Fibroblast of lung (primary cell): ENCODE measurements around the gene WFDC5. TPM values are rescaled to one million over a fixed set of nuclear protein-coding genes. Genes with fewer than 3 reads are reported as not detected.
"Not testable (repeated sequence)": the region's sequence is repeated elsewhere in the genome, so short reads cannot be mapped to it uniquely, and the experiment has no call there.

Source experiments
- DNase-seq, 2 donors: peaks; one replicate each; pipeline versions ENCODE4 v3.0.0 to v3.0.0-alpha.2; 2010; ENCODE audit warnings: low read depth in 2 of 2
- H2AFZ ChIP-seq: 2 replicates; pipeline ENCODE4 v1.5.1; 2012; ENCODE audit warnings: low read length, control low read depth, inconsistent platforms
- H3K27ac ChIP-seq: 2 replicates; pipeline ENCODE4 v1.5.1; 2011; ENCODE audit warnings: low read length, control low read depth; ENCODE audit not compliant: insufficient read depth
- H3K27me3 ChIP-seq: 2 replicates; pipeline ENCODE4 v1.5.1; 2011; ENCODE audit warnings: mild to moderate bottlenecking, low read length; ENCODE audit not compliant: control insufficient read depth, insufficient read depth
- H3K36me3 ChIP-seq: 2 replicates; pipeline ENCODE4 v1.5.1; 2011; ENCODE audit warnings: low read length; ENCODE audit not compliant: control insufficient read depth, insufficient read depth
- H3K4me1 ChIP-seq: 2 replicates; pipeline ENCODE4 v1.5.1; 2011; ENCODE audit warnings: low read length; ENCODE audit not compliant: control insufficient read depth, insufficient read depth; ENCODE audit errors: extremely low read depth
- H3K4me2 ChIP-seq: 2 replicates; pipeline ENCODE4 v1.5.1; 2011; ENCODE audit warnings: low read length, control low read depth; ENCODE audit not compliant: insufficient read depth; ENCODE audit errors: extremely low read depth
- H3K4me3 ChIP-seq, 4 experiments: fragments of 200-600 bp in 1 of 4; sonication (generic) in 1 of 4; replicated peaks in 1 of 4; 2 replicates each; pipeline ENCODE4 v1.5.1; 2011 to 2016; ENCODE audit warnings: low read length in 4 of 4, low read depth in 3 of 4, mild to moderate bottlenecking in 3 of 4, control low read depth in 2 of 4, inconsistent platforms in 1 of 4, mixed read lengths in 1 of 4; ENCODE audit not compliant: insufficient read depth in 1 of 4; ENCODE audit errors: control extremely low read depth in 1 of 4
- H3K79me2 ChIP-seq: 2 replicates; pipeline ENCODE4 v1.5.1; 2012; ENCODE audit warnings: mild to moderate bottlenecking, low read length, inconsistent platforms; ENCODE audit not compliant: control insufficient read depth, insufficient read depth
- H3K9ac ChIP-seq: 2 replicates; pipeline ENCODE4 v1.5.1; 2011; ENCODE audit warnings: mild to moderate bottlenecking, low read length, control low read depth; ENCODE audit not compliant: insufficient read depth
- H3K9me3 ChIP-seq: 2 replicates; pipeline ENCODE4 v1.5.1; 2012; ENCODE audit warnings: low read depth, low read length; ENCODE audit not compliant: control insufficient read depth, insufficient read depth
- H4K20me1 ChIP-seq: 2 replicates; pipeline ENCODE4 v1.5.1; 2011; ENCODE audit warnings: low read length; ENCODE audit not compliant: control insufficient read depth, insufficient read depth; ENCODE audit errors: extremely low read depth
- CTCF ChIP-seq, 2 donors: IDR thresholded peaks in 1 of 2; conservative IDR thresholded peaks in 1 of 2; 1 replicate in 1 of 2; 2 replicates in 1 of 2; pipeline ENCODE4 v1.5.1; 2011 to 2012; ENCODE audit warnings: low read length in 2 of 2, control low read depth in 1 of 2, inconsistent platforms in 1 of 2, low read depth in 1 of 2, mild to moderate bottlenecking in 1 of 2
- EZH2 ChIP-seq: IDR thresholded peaks from 2 replicates; pipeline ENCODE4 v1.5.1; 2012; ENCODE audit warnings: low read length, control low read depth, mild to moderate bottlenecking; ENCODE audit errors: missing control alignments
- polyA plus RNA-seq, 2 donors: library from polyadenylated mRNA; depleted of rRNA in 1 of 2; stranded (reverse) in 1 of 2; unstranded in 1 of 2; fragments of >200 nt; gene quantifications; 2 replicates each; pipeline ENCODE4 v1.2.1, GENCODE V29; 2011 to 2012; ENCODE audit warnings: missing spikeins in 1 of 2
- total RNA-seq: library from RNA; depleted of rRNA; stranded (reverse); fragments of >200 nt; gene quantifications from 2 replicates; pipeline ENCODE4 v1.2.1, GENCODE V29; 2014

Gene WFDC5
- total and polyA plus RNA-seq, 2 donors (not counting 1 experiment from before 2014, with no cell fraction given) = not detected

- H3K4me3 ChIP-seq = no peak overlapping the region
- H3K27ac ChIP-seq = no peak overlapping the region
These were observed 48.6 kb downstream of the WFDC5 start for GRCh38 chr20:45066372-45066771.

GRCh38 chr20:45064812-45065211 is 50.2 kb downstream of the WFDC5 start:
- DNase-seq = no peak
- TF ChIP-seq EZH2 (no peak), CTCF (conservative IDR thresholded peaks at IDR 0.05 in 1 of 2, IDR thresholded peaks at IDR 0.05 in 1 of 2; ENCODE audit: low read depth in 1 of 2, low read length in 2 of 2) (no peak)
- Histone ChIP-seq H4K20me1 (no peaks in the 10 kb centered on the region), H2AFZ (no peak overlapping the region), H3K4me3 (no peak overlapping the region), H3K27ac (no peak overlapping the region), H3K79me2 (peaks cover 5% of the 10 kb centered on the region), H3K27me3 (no peaks in the 10 kb centered on the region), H3K9ac (no peak overlapping the region), H3K4me1 (peaks cover 8% of the 10 kb centered on the region), H3K9me3 (no peaks in the 10 kb centered on the region), H3K4me2 (no peak overlapping the region), H3K36me3 (no peaks in the 10 kb centered on the region)

More at GRCh38 chr20:45066372-45066771, 48.6 kb downstream of the WFDC5 start:
- H2AFZ ChIP-seq = no peak overlapping the region
- peaks cover 4% of the 10 kb centered on the region for H3K4me1 ChIP-seq
- H3K36me3 ChIP-seq = no peaks in the 10 kb centered on the region
- H4K20me1 ChIP-seq = no peaks in the 10 kb centered on the region
- DNase-seq = peak; percentile 68 to 71
- no peaks in the 10 kb centered on the region for H3K27me3 ChIP-seq
- peaks cover 5% of the 10 kb centered on the region for H3K79me2 ChIP-seq
- no peak overlapping the region for H3K4me2 ChIP-seq
- H3K9ac ChIP-seq = no peak overlapping the region
- TF ChIP-seq EZH2 (no peak), CTCF (conservative IDR thresholded peaks at IDR 0.05 in 1 of 2, IDR thresholded peaks at IDR 0.05 in 1 of 2; ENCODE audit: low read depth in 1 of 2, low read length in 2 of 2) (no peak)
- no peaks in the 10 kb centered on the region for H3K9me3 ChIP-seq

- H3K9ac ChIP-seq, H3K9me3 ChIP-seq, H3K4me1 ChIP-seq, DNase-seq, H3K79me2 ChIP-seq, H3K4me2 ChIP-seq, H2AFZ ChIP-seq, H4K20me1 ChIP-seq, H3K36me3 ChIP-seq, H3K27me3 ChIP-seq, H3K27ac ChIP-seq, H3K4me3 ChIP-seq: not testable (repeated sequence)
These were observed 51.9 kb downstream of the WFDC5 start for GRCh38 chr20:45063107-45063506.
